Osteocyte (in vitro differentiated cells): ENCODE measurements around the gene RNF103. TPM values are rescaled to one million over a fixed set of nuclear protein-coding genes. Genes with fewer than 3 reads are reported as not detected.

ENCODE experiments used
- DNase-seq: peaks from one replicate; pipeline ENCODE4 v3.0.0; 2021; ENCODE audit warnings: mixed read lengths; ENCODE audit not compliant: unreplicated experiment; ENCODE audit errors: extremely low spot score
- H3K27ac Mint-ChIP-seq: one replicate; pipeline ENCODE4 v1.8.0; 2021; ENCODE audit warnings: mild to moderate bottlenecking, mixed read lengths; ENCODE audit not compliant: unreplicated experiment
- H3K27me3 Mint-ChIP-seq: one replicate; pipeline ENCODE4 v1.8.0; 2021; ENCODE audit warnings: mixed read lengths; ENCODE audit not compliant: unreplicated experiment
- H3K36me3 Mint-ChIP-seq: one replicate; pipeline ENCODE4 v1.8.0; 2021; ENCODE audit warnings: mixed read lengths; ENCODE audit not compliant: unreplicated experiment
- H3K4me1 Mint-ChIP-seq: one replicate; pipeline ENCODE4 v1.8.0; 2021; ENCODE audit warnings: mixed read lengths; ENCODE audit not compliant: unreplicated experiment
- H3K4me3 Mint-ChIP-seq: one replicate; pipeline ENCODE4 v1.8.0; 2021; ENCODE audit warnings: mild to moderate bottlenecking, moderate library complexity, mixed read lengths; ENCODE audit not compliant: unreplicated experiment
- H3K9me3 Mint-ChIP-seq: one replicate; pipeline ENCODE4 v1.8.0; 2021; ENCODE audit warnings: mixed read lengths; ENCODE audit not compliant: unreplicated experiment
- total RNA-seq: library from RNA; stranded (reverse); gene quantifications from 2 replicates; pipeline ENCODE4 v1.2.1, GENCODE V29; 2021
- TF ChIP-seq, protein P1 (sequence below): fragments of 200-600 bp; sonication (generic); IDR thresholded peaks from 2 replicates; pipeline ENCODE4 v1.5.0; 2021; ENCODE audit warnings: antibody characterized with exemption, mild to moderate bottlenecking, moderate library complexity

RNF103 gene
- total RNA-seq, 1 donor from 2014 or later = 35.8 TPM

DNA sequence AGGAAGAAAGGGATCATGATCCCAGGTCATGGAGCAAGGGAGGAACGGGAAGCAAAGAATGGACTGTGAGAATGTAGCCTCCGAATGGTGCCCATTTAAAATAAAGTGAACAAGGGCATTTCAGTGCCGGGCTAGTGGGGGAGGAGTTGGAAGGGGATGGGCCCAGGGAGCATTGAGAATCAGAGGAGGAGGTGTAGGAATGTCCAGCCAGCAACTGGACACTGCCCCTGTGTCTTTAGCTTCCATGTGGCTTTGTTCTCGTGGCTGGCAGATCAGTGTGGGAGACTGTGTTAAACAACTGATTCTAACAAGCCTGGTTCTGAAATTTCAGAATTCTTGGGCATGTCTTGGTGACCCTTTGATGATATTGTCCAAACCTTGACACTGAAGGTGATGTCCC is 1.4 kb upstream of the RNF103 start:
- DNase-seq = no peak
- TF ChIP-seq, protein P1, sequence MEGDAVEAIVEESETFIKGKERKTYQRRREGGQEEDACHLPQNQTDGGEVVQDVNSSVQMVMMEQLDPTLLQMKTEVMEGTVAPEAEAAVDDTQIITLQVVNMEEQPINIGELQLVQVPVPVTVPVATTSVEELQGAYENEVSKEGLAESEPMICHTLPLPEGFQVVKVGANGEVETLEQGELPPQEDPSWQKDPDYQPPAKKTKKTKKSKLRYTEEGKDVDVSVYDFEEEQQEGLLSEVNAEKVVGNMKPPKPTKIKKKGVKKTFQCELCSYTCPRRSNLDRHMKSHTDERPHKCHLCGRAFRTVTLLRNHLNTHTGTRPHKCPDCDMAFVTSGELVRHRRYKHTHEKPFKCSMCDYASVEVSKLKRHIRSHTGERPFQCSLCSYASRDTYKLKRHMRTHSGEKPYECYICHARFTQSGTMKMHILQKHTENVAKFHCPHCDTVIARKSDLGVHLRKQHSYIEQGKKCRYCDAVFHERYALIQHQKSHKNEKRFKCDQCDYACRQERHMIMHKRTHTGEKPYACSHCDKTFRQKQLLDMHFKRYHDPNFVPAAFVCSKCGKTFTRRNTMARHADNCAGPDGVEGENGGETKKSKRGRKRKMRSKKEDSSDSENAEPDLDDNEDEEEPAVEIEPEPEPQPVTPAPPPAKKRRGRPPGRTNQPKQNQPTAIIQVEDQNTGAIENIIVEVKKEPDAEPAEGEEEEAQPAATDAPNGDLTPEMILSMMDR = no peak
- peaks cover 30% of the 10 kb centered on the region for H3K27me3 Mint-ChIP-seq
- H3K4me3 Mint-ChIP-seq = peak overlapping the region; percentile 26
- H3K36me3 Mint-ChIP-seq = peaks cover 2% of the 10 kb centered on the region
- no peaks in the 10 kb centered on the region for H3K9me3 Mint-ChIP-seq
- H3K4me1 Mint-ChIP-seq = peaks cover 21% of the 10 kb centered on the region
- H3K27ac Mint-ChIP-seq = no peak overlapping the region

DNA sequence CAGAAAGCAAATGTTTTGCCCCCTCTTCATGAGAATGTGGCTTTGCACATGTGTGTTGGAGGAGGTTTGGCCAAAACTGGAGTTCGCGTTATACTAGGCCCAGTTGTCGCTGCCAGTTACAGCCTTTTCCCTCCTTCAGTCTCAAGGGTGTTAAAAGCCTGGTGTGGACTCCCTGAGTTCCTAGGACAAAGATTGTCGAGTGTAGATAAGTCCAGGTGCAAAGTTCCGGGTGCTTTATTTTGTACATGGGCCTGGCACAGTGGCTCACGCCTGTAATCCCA is 542 bp upstream of the RNF103 start:
- Mint-ChIP-seq H3K27me3 (peaks cover 21% of the 10 kb centered on the region), H3K4me3 (peak overlapping the region; percentile 75), H3K36me3 (peaks cover 9% of the 10 kb centered on the region), H3K9me3 (no peaks in the 10 kb centered on the region), H3K4me1 (peaks cover 23% of the 10 kb centered on the region), H3K27ac (peak overlapping the region; percentile 92)
- TF ChIP-seq, protein P1 = no peak
- no peak for DNase-seq

DNA sequence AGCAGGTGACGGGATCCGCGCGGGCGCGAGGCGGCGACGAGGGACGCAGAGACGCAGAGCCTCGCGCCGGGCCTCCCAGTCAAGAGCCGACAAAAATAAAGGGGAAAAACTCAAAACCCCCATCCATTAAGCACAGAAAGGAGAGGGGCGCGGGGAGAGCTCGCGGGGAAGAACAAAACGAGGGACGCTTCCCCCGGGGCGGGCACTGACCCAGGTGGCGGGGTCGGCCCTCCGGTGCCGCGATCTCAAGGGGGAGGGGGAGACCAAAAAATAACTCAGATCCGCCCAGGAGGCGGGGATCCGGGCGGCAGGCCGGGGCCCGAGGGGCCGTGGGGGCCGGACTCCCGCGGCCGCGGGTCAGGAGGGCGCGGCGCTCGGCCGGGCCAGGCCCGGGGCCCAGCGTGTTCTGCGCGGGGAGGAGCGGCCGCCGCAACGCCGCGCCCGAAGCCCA is 597 bp downstream of the RNF103 start:
- Mint-ChIP-seq H3K4me1 (peaks cover 25% of the 10 kb centered on the region), H3K27me3 (peaks cover 10% of the 10 kb centered on the region), H3K4me3 (peak overlapping the region; percentile 94), H3K9me3 (no peaks in the 10 kb centered on the region), H3K36me3 (peaks cover 20% of the 10 kb centered on the region), H3K27ac (peak overlapping the region; percentile 94)
- TF ChIP-seq, protein P1 = no peak
- DNase-seq = no peak

DNA sequence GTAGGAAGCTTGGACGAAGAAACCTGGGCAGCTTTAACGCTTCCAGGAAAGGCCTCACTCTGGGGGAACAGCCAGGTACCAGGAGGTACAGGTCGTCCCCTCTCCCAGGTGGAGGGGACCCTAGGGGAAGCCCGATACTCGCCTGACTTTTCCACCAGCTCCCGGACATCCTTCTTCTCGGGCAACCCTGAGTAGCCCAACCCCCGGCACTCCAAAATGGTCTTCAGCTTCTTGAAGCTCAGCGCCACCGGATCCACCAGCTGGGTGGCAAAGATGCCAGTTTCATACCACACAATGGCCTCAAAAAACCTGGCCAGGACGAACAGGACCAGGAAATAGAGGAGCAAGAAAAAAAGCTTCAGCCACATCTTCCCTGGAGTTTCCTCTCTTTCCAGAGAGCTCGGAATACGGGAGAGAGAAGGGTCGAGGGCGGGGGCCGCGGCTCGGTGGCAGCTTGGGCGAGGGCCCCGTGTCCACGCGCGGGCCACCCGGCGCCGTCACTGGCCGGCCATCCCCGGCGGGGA is 1.1 kb downstream of the RNF103 start:
- Mint-ChIP-seq H3K27ac (peak overlapping the region; percentile 94), H3K9me3 (no peaks in the 10 kb centered on the region), H3K36me3 (peaks cover 23% of the 10 kb centered on the region), H3K4me1 (peaks cover 25% of the 10 kb centered on the region), H3K27me3 (peaks cover 7% of the 10 kb centered on the region), H3K4me3 (peak overlapping the region; percentile 94)
- no peak for DNase-seq
- TF ChIP-seq, protein P1 = no peak

DNA sequence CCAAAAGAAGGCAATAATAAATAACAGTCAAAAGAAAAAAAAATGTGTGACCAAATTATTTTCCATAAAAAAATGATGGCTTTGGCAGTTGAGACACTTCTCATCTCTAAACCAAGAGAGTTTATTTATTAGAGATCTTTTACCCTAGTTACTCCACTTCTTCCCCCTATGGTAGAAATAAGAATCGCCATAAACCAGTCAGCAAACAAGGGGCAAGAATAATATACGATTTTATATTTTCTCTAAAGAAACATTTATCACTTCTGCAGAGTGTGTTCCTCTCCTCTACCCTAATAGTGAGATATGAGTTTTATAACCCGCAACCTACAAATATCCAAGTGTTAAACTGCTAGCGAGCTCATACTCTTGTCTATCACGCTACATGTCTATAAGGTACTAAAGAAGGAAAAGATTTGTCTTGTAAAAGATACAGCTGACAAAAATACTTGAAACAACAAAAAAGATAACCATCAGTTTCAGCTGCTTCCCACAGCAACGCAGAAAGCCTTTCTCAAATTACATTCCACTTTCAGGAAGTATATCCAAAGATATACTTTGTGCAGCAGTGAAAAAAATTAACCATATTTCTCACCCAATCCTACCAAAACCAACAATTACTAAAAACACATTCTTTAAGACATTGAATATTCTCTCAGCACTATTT is 2.3 kb downstream of the RNF103 start:
- peaks cover 25% of the 10 kb centered on the region for H3K4me1 Mint-ChIP-seq
- peaks cover 31% of the 10 kb centered on the region for H3K36me3 Mint-ChIP-seq
- peak overlapping the region; percentile 94 for H3K27ac Mint-ChIP-seq
- H3K9me3 Mint-ChIP-seq = no peaks in the 10 kb centered on the region
- H3K27me3 Mint-ChIP-seq = peaks cover 3% of the 10 kb centered on the region
- TF ChIP-seq, protein P1 = no peak
- DNase-seq = no peak
- peak overlapping the region; percentile 94 for H3K4me3 Mint-ChIP-seq
